CD14-positive monocyte (primary cell): ENCODE measurements around the gene PASD1. TPM values are rescaled to one million over a fixed set of nuclear protein-coding genes. Genes with fewer than 3 reads are reported as not detected.

Experiments used
- DNase-seq, 3 donors: peaks; one replicate each; pipeline ENCODE4 v3.0.0-alpha.2; 2011 to 2022
- H2AFZ ChIP-seq: 2 replicates; pipeline ENCODE4 v1.6.0; 2012; ENCODE audit warnings: mild to moderate bottlenecking, low read depth, low read length, inconsistent platforms; ENCODE audit not compliant: insufficient read depth, poor library complexity, severe bottlenecking
- H3K27ac ChIP-seq, 2 donors: 1 replicate in 1 of 2; 2 replicates in 1 of 2; pipeline ENCODE4 v1.5.1; 2012 to 2013; ENCODE audit warnings: low read length in 2 of 2, control low read depth in 1 of 2, inconsistent platforms in 1 of 2, low read depth in 1 of 2, mild to moderate bottlenecking in 1 of 2
- H3K27me3 ChIP-seq, 2 donors: one replicate each; pipeline versions ENCODE4 v1.6.0 to v1.6.1; 2011 to 2013; ENCODE audit warnings: low read length in 2 of 2; ENCODE audit not compliant: control insufficient read depth in 2 of 2, insufficient read depth in 2 of 2
- H3K36me3 ChIP-seq, 2 donors: replicated peaks in 1 of 2; 1 replicate in 1 of 2; 2 replicates in 1 of 2; pipeline versions ENCODE4 v1.5.1 to v1.6.1; 2012 to 2013; ENCODE audit warnings: low read length in 2 of 2, control low read depth in 1 of 2, inconsistent platforms in 1 of 2, mild to moderate bottlenecking in 1 of 2; ENCODE audit not compliant: insufficient read depth in 2 of 2, control insufficient read depth in 1 of 2
- H3K4me1 ChIP-seq, 2 donors: 1 replicate in 1 of 2; 2 replicates in 1 of 2; pipeline versions ENCODE4 v1.5.1 to v1.6.1; 2012 to 2013; ENCODE audit warnings: low read length in 2 of 2, control low read depth in 1 of 2, inconsistent platforms in 1 of 2, mild to moderate bottlenecking in 1 of 2, moderate library complexity in 1 of 2; ENCODE audit not compliant: insufficient read depth in 2 of 2, control insufficient read depth in 1 of 2
- H3K4me2 ChIP-seq: replicated peaks from 2 replicates; pipeline ENCODE3; 2012; ENCODE audit warnings: low read length, moderate library complexity, mild to moderate bottlenecking; ENCODE audit not compliant: poor library complexity, severe bottlenecking; ENCODE audit errors: extremely low read depth
- H3K4me3 ChIP-seq, 3 experiments: fragments of 200-600 bp in 1 of 3; sonication (generic) in 1 of 3; replicated peaks in 1 of 3; 1 replicate in 2 of 3; 2 replicates in 1 of 3; pipeline ENCODE4 v1.5.1; 2011 to 2013; ENCODE audit warnings: low read length in 3 of 3, mild to moderate bottlenecking in 3 of 3, control low read depth in 2 of 3, low read depth in 2 of 3, inconsistent platforms in 1 of 3, moderate library complexity in 1 of 3
- H3K79me2 ChIP-seq: 2 replicates; pipeline ENCODE4 v1.6.0; 2012; ENCODE audit warnings: mild to moderate bottlenecking, control low read depth, inconsistent platforms, low read length, moderate library complexity; ENCODE audit not compliant: insufficient read depth
- H3K9ac ChIP-seq: 2 replicates; pipeline ENCODE4 v1.6.0; 2017; ENCODE audit warnings: low read length, mild to moderate bottlenecking; ENCODE audit not compliant: insufficient read depth, poor library complexity, severe bottlenecking
- H3K9me3 ChIP-seq, 2 donors: replicated peaks in 1 of 2; 1 replicate in 1 of 2; 2 replicates in 1 of 2; pipeline versions ENCODE4 v1.5.1 to v1.6.1; 2012 to 2013; ENCODE audit warnings: low read length in 2 of 2, control low read depth in 1 of 2; ENCODE audit not compliant: control insufficient read depth in 1 of 2, insufficient read depth in 1 of 2
- H4K20me1 ChIP-seq: 2 replicates; pipeline ENCODE4 v1.6.0; 2012; ENCODE audit warnings: mild to moderate bottlenecking, low read length, control low read depth, moderate library complexity; ENCODE audit not compliant: insufficient read depth
- H3K27ac Mint-ChIP-seq, 7 donors: one replicate each; pipeline ENCODE4 v1.8.0; 2020; ENCODE audit warnings: mild to moderate bottlenecking in 7 of 7, mixed read lengths in 7 of 7, moderate library complexity in 6 of 7, inconsistent platforms in 2 of 7
- H3K27me3 Mint-ChIP-seq, 3 donors: one replicate each; pipeline ENCODE4 v1.8.0; 2021 to 2022; ENCODE audit warnings: low read depth in 3 of 3, mild to moderate bottlenecking in 3 of 3, mixed read lengths in 3 of 3, moderate library complexity in 3 of 3, inconsistent platforms in 1 of 3
- H3K36me3 Mint-ChIP-seq, 2 donors: one replicate each; pipeline ENCODE4 v1.8.0; 2020; ENCODE audit warnings: mixed read lengths in 2 of 2, inconsistent platforms in 1 of 2, mild to moderate bottlenecking in 1 of 2
- H3K4me1 Mint-ChIP-seq: one replicate; pipeline ENCODE4 v1.8.0; 2020; ENCODE audit warnings: mild to moderate bottlenecking, mixed read lengths
- H3K4me3 Mint-ChIP-seq, 2 donors: one replicate each; pipeline ENCODE4 v1.8.0; 2020; ENCODE audit warnings: mild to moderate bottlenecking in 2 of 2, mixed read lengths in 2 of 2, moderate library complexity in 1 of 2
- H3K9me3 Mint-ChIP-seq, 7 donors: one replicate each; pipeline ENCODE4 v1.8.0; 2020 to 2022; ENCODE audit warnings: mixed read lengths in 7 of 7, mild to moderate bottlenecking in 6 of 7, moderate library complexity in 6 of 7, inconsistent platforms in 2 of 7
- CTCF ChIP-seq: fragments of 200-600 bp; IDR thresholded peaks from one replicate; pipeline ENCODE4 v1.8.0; 2022; ENCODE audit warnings: antibody characterized with exemption, mild to moderate bottlenecking
- WGBS: methylation state at CpG from one replicate; pipeline ENCODE4 v1.1.5; 2013; ENCODE audit warnings: missing lambda C conversion rate; ENCODE audit not compliant: insufficient coverage; 5-methylcytosine and 5-hydroxymethylcytosine counted together
- intact Hi-C, 2 donors: fragments of 100-400 bp; cut with micrococcal nuclease; formaldehyde crosslinking; loops; one replicate each; pipeline versions ENCODE4 v1.15.0 to v1.15.1; 2023
- polyA plus RNA-seq, 3 donors: library from polyadenylated mRNA; depleted of rRNA in 1 of 3; unstranded in 2 of 3; stranded (reverse) in 1 of 3; fragments of 300-500 nt in 2 of 3; fragments of >200 nt in 1 of 3; fragmentation: Illumina TruSeq in 2 of 3; gene quantifications; 1 replicate in 2 of 3; 2 replicates in 1 of 3; pipeline ENCODE4 v1.2.3, GENCODE V29; 2012 to 2021

Gene PASD1
- polyA plus RNA-seq, 3 donors: not detected

GRCh38 chrX:151699746-151700145 is 136.3 kb downstream of the PASD1 start:
- intact Hi-C loops: no loop called here
- H3K9me3 ChIP-seq: no peaks in the 10 kb centered on the region
- H3K9me3 Mint-ChIP-seq: peaks cover 0 to 11% (median 4%) of the 10 kb centered on the region in 7 donors
- 76% methylated on average over 4 of the region's 9 CpGs for WGBS
- TF ChIP-seq CTCF: no peak
- no peaks in the 10 kb centered on the region for H3K36me3 ChIP-seq
- no peaks in the 10 kb centered on the region for H3K4me1 Mint-ChIP-seq
- no peak for DNase-seq
- H3K36me3 Mint-ChIP-seq: no peaks in the 10 kb centered on the region
- no peak overlapping the region for H3K4me3 Mint-ChIP-seq
- no peaks in the 10 kb centered on the region for H3K79me2 ChIP-seq
- no peaks in the 10 kb centered on the region for H4K20me1 ChIP-seq
- H3K27me3 ChIP-seq: peaks cover 0 to 5% of the 10 kb centered on the region in 2 donors
- H2AFZ ChIP-seq: no peak overlapping the region
- H3K4me1 ChIP-seq: no peaks in the 10 kb centered on the region
- peaks cover 6 to 14% (median 12%) of the 10 kb centered on the region in 3 donors for H3K27me3 Mint-ChIP-seq
- no peak overlapping the region for H3K4me2 ChIP-seq
- H3K9ac ChIP-seq: no peak overlapping the region
- no peak overlapping the region for H3K27ac ChIP-seq
- H3K4me3 ChIP-seq: no peak overlapping the region
- no peak overlapping the region for H3K27ac Mint-ChIP-seq

- intact Hi-C loops: no loop called here
- Histone ChIP-seq H3K79me2 (no peaks in the 10 kb centered on the region), H3K9ac (no peak overlapping the region), H3K4me2 (no peak overlapping the region), H3K27ac (no peak overlapping the region), H3K36me3 (no peaks in the 10 kb centered on the region), H3K4me3 (no peak overlapping the region), H3K4me1 (no peaks in the 10 kb centered on the region), H2AFZ (no peak overlapping the region), H4K20me1 (no peaks in the 10 kb centered on the region), H3K9me3 (no peaks in the 10 kb centered on the region), H3K27me3 (peaks cover 0 to 5% of the 10 kb centered on the region in 2 donors)
- WGBS: 100% methylated on average over 5 of the region's 16 CpGs
- TF ChIP-seq CTCF: no peak
- peaks cover 0 to 10% (median 1%) of the 10 kb centered on the region in 7 donors for H3K9me3 Mint-ChIP-seq
- no peak overlapping the region for H3K4me3 Mint-ChIP-seq
- H3K27ac Mint-ChIP-seq: no peak overlapping the region
- DNase-seq: no peak
- no peaks in the 10 kb centered on the region for H3K36me3 Mint-ChIP-seq
- H3K27me3 Mint-ChIP-seq: peaks cover 3 to 12% (median 8%) of the 10 kb centered on the region in 3 donors
- H3K4me1 Mint-ChIP-seq: no peaks in the 10 kb centered on the region
Observed at GRCh38 chrX:151700581-151700980, 137.1 kb downstream of the PASD1 start.
